Left cardiac atrium (tissue), 4 donors: ENCODE measurements around the gene C19orf47. TPM values are rescaled to one million over a fixed set of nuclear protein-coding genes. Genes with fewer than 3 reads are reported as not detected.

Experiments
- ATAC-seq, 2 donors: fragments of 200-7000 bp; cut with Tn5 transposase; one replicate each; pipeline ENCODE4 v1.9.1; 2020; ENCODE audit warnings: mild to moderate bottlenecking in 2 of 2, moderate library complexity in 2 of 2
- DNase-seq: peaks from one replicate; pipeline ENCODE4 v3.0.0-alpha.2; 2020
- intact Hi-C, 2 donors: fragments of 100-400 bp; cut with DNase I; formaldehyde crosslinking; loops; one replicate each; pipeline versions ENCODE4 v1.14.1 to v1.15.1; 2022 to 2023
- total RNA-seq, 2 donors: library from RNA; stranded (reverse); fragmentation: NEBNext Ultra II Directional; extraction: Animal tissue kit (Norgen Biotek cat#: 25700); gene quantifications; one replicate each; pipeline ENCODE4 v1.2.1, GENCODE V29; 2021
- donor health status: DM: no; HTN: yes; CAD: no.
- donor health status: DM: no; HTN: yes; CAD: no; lungs with severe emphysema.
- donor health status: DM: yes; HTN: yes; CAD: no.
- donor health status: Dilated cardiomyopathy.

Gene C19orf47
- total RNA-seq, 2 donors from 2014 or later, result 96.5 to 127 TPM

- DNase-seq (no peak), ATAC-seq (no peak)
- intact Hi-C loops, result no loop called here
These were observed 50.2 kb downstream of the C19orf47 start for GRCh38 chr19:40298026-40298425.

- ATAC-seq (no peak), DNase-seq (no peak)
- intact Hi-C loops, result no loop called here
These were observed 53.6 kb downstream of the C19orf47 start for GRCh38 chr19:40294560-40294959.

GRCh38 chr19:40286971-40287421, 61.2 kb downstream of the C19orf47 start:
- intact Hi-C loops, result loop anchor here in 1 of 2 donors (10.0 kb wide), 1 partner anchor 158 kb away; the partner anchor contains the start of gene SERTAD3
- ATAC-seq, result no peak
- no peak for DNase-seq

- ATAC-seq (no peak), DNase-seq (no peak)
- intact Hi-C loops, result loop anchor here in 1 of 2 donors (10.0 kb wide), 1 partner anchor 158 kb away; the partner anchor contains the start of gene SERTAD3
These were observed 61.8 kb downstream of the C19orf47 start for GRCh38 chr19:40286235-40286970.

- peak; percentile 99 for DNase-seq
- intact Hi-C loops, result loop anchor here in 1 of 2 donors (10.0 kb wide), 1 partner anchor 159 kb away; the partner anchor contains the start of gene SERTAD3
- peak; percentile 94 to 97 for ATAC-seq
These were observed 62.6 kb downstream of the C19orf47 start for GRCh38 chr19:40285353-40286234.

GRCh38 chr19:40284501-40285352, 63.5 kb downstream of the C19orf47 start, which contains the start of gene AKT2:
AKT2 (minus strand) TSS chr19:40285345; CDS start chr19:40265267, 20,078 bp downstream.
- ATAC-seq, result peak; percentile 48 to 58
- no peak for DNase-seq
- intact Hi-C loops, result loop anchor here in 1 of 2 donors (10.0 kb wide), 1 partner anchor 160 kb away; the partner anchor contains the start of gene SERTAD3

GRCh38 chr19:40284251-40284500, 64.0 kb downstream of the C19orf47 start:
- intact Hi-C loops, result loop anchor here in 1 of 2 donors (10.0 kb wide), 1 partner anchor 161 kb away; the partner anchor contains the start of gene SERTAD3
- ATAC-seq (no peak), DNase-seq (no peak)

- ATAC-seq (no peak), DNase-seq (no peak)
- intact Hi-C loops, result loop anchor here in 1 of 2 donors (10.0 kb wide), 1 partner anchor 161 kb away; the partner anchor contains the start of gene SERTAD3
These were observed 64.6 kb downstream of the C19orf47 start for GRCh38 chr19:40283414-40284250.

- ATAC-seq (no peak), DNase-seq (no peak)
- intact Hi-C loops, result loop anchor here in 1 of 2 donors (10.0 kb wide), 1 partner anchor 162 kb away; the partner anchor contains the start of gene SERTAD3
These were observed 65.3 kb downstream of the C19orf47 start for GRCh38 chr19:40282920-40283319.

- DNase-seq, result no peak
- no peak for ATAC-seq
- intact Hi-C loops, result loop anchor here in 1 of 2 donors (10.0 kb wide), 1 partner anchor 163 kb away; the partner anchor contains the start of gene SERTAD3
These were observed 66.0 kb downstream of the C19orf47 start for GRCh38 chr19:40282209-40282580.

GRCh38 chr19:40281381-40282208, 66.6 kb downstream of the C19orf47 start:
- intact Hi-C loops, result loop anchor here in 1 of 2 donors (10.0 kb wide), 1 partner anchor 163 kb away; the partner anchor contains the start of gene SERTAD3
- no peak for ATAC-seq

GRCh38 chr19:40280608-40281221, 67.5 kb downstream of the C19orf47 start:
- intact Hi-C loops, result loop anchor here in 1 of 2 donors (10.0 kb wide), 1 partner anchor 164 kb away; the partner anchor contains the start of gene SERTAD3
- ATAC-seq (no peak), DNase-seq (no peak)

More at GRCh38 chr19:40281381-40282208, 66.6 kb downstream of the C19orf47 start:
- DNase-seq, result no peak

GRCh38 chr19:40279761-40280607, 68.2 kb downstream of the C19orf47 start:
- intact Hi-C loops, result loop anchor here in 1 of 2 donors (10.0 kb wide), 1 partner anchor 165 kb away; the partner anchor contains the start of gene SERTAD3

GRCh38 chr19:40279120-40279551, 69.1 kb downstream of the C19orf47 start:
- DNase-seq, result peak; percentile 73
- intact Hi-C loops, result no loop called here
- peak; percentile 80 to 81 for ATAC-seq

More at GRCh38 chr19:40279761-40280607, 68.2 kb downstream of the C19orf47 start:
- no peak for DNase-seq
- ATAC-seq, result no peak
